ENCODE data around the gene HIVEP3.

- TF ChIP-seq POLR2AphosphoS5 (IDR thresholded peaks at IDR 0.05; ENCODE audit: low read depth) (no peak), CTCF (IDR thresholded peaks at IDR 0.05; ENCODE audit: insufficient read depth, low read length) (no peak)
- TF ChIP-seq, protein P1, sequence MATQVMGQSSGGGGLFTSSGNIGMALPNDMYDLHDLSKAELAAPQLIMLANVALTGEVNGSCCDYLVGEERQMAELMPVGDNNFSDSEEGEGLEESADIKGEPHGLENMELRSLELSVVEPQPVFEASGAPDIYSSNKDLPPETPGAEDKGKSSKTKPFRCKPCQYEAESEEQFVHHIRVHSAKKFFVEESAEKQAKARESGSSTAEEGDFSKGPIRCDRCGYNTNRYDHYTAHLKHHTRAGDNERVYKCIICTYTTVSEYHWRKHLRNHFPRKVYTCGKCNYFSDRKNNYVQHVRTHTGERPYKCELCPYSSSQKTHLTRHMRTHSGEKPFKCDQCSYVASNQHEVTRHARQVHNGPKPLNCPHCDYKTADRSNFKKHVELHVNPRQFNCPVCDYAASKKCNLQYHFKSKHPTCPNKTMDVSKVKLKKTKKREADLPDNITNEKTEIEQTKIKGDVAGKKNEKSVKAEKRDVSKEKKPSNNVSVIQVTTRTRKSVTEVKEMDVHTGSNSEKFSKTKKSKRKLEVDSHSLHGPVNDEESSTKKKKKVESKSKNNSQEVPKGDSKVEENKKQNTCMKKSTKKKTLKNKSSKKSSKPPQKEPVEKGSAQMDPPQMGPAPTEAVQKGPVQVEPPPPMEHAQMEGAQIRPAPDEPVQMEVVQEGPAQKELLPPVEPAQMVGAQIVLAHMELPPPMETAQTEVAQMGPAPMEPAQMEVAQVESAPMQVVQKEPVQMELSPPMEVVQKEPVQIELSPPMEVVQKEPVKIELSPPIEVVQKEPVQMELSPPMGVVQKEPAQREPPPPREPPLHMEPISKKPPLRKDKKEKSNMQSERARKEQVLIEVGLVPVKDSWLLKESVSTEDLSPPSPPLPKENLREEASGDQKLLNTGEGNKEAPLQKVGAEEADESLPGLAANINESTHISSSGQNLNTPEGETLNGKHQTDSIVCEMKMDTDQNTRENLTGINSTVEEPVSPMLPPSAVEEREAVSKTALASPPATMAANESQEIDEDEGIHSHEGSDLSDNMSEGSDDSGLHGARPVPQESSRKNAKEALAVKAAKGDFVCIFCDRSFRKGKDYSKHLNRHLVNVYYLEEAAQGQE (IDR thresholded peaks at IDR 0.05; ENCODE audit: insufficient replicate concordance, low read depth), result no peak
Measured at GRCh38 chr1:41806472-41807155, 112.1 kb downstream of the HIVEP3 start.
